HG03135 (cell line): ENCODE results near the gene TBC1D28.
A peak's percentile ranks its signal among the peaks of the same experiment; 100 is the strongest.
"Not testable (repeated sequence)": the region's sequence is repeated elsewhere in the genome, so short reads cannot be mapped to it uniquely, and the experiment has no call there.

Source experiments
- ATAC-seq: cut with Tn5 transposase; IDR thresholded peaks from one replicate; pipeline ENCODE4 v1.9.1; 2021; ENCODE audit warnings: mild to moderate bottlenecking, moderate library complexity; ENCODE audit not compliant: unreplicated experiment

The TBC1D28 gene

DNA sequence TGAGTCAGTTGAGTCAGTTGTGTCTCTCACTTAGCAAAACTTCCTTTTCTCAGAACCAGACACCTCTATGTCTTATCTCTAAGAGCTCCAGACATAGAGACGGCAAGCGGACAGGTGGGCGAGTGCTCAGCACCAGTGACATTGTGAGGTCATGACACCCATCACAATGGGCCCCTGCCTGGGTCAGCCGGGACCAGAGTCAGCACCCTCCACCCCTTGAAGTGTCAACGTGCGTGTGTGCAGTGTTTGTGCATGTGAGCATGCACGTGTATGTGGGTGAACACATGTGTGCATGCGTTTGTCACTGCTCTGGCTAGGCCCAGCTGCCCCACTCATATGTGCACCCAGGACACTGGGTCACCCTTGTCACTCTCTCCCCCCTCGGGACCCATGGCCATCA lies at the start of gene TBC1D28:
Gene TBC1D28, minus strand, starts transcription at position 101 of the 400 bp plus-strand sequence. CDS start 3,039 bp downstream, outside the sequence.
- not testable (repeated sequence) for ATAC-seq

DNA sequence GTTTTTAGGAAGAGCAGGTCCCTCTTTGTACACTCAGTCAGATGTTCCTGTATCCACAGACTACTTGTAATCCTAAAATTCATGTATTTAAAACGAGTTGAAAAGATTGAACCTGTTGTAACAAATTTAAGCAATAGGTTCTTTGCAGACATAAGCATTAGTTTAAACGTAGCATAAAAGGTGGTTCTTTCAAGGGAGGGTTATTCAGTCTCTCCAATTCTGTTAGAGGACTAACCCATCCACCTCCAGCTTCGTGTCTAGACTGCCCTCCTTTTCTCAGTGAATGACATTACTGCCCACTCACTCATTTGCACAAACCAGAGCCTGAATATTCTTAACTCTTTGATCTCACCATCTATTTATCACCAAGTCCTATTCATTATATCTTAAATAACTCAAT lies 38.5 kb upstream of the TBC1D28 start:
- not testable (repeated sequence) for ATAC-seq

DNA sequence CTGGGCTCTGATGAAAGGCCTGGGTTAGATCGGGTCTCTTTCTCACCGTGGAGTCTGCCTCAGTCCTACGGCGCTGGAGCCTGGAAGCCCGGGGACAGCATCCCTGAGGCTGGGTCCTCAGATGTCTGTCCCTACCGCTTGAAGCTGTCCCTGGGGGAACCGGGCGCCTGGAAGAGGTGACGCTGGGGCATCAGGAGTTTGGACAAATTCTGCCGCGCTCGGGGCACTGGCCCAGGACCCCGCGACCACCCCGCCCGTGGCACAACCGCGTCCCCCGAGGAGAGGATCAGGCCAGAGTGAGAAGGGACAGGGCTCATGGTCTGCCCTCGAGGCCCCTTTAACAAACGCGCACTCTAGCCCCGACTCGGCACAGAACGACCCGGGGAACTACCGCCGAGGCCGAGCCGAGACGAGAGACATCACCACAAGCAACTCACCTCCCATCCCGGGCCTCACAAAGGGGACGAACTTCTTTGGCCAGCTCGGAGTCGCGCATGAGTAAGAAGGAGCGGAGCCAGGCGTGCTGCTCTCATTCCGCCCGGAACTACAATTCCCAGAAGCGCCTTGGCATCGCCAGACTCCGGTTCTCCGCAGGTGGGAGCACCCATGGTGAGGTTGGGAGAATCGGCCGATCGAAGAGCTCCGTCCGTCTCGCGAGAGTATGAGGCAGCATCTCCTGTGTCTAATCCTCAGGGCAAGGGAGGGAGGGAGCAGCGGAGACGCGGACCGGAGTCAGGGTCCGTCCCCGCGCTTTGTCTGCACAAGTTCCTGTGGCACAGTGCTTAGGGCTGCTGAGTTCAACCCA lies 37.8 kb upstream of the TBC1D28 start, which contains the start of gene FOXO3B:
Gene FOXO3B, minus strand, starts transcription at position 548 of the 805 bp plus-strand sequence. CDS start 663 bp downstream, outside the sequence.
- peak; percentile 80 for ATAC-seq

DNA sequence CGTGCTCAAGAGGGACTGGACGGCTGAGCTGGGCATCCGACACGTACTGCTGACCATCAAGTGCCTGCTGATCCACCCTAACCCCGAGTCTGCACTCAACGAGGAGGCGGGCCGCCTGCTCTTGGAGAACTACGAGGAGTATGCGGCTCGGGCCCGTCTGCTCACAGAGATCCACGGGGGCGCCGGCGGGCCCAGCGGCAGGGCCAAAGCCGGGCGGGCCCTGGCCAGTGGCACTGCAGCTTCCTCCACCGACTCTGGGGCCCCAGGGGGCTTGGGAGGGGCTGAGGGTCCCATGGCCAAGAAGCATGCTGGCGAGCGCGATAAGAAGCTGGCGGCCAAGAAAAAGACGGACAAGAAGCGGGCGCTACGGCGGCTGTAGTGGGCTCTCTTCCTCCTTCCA lies 33.2 kb upstream of the TBC1D28 start:
- ATAC-seq: not testable (repeated sequence)

DNA sequence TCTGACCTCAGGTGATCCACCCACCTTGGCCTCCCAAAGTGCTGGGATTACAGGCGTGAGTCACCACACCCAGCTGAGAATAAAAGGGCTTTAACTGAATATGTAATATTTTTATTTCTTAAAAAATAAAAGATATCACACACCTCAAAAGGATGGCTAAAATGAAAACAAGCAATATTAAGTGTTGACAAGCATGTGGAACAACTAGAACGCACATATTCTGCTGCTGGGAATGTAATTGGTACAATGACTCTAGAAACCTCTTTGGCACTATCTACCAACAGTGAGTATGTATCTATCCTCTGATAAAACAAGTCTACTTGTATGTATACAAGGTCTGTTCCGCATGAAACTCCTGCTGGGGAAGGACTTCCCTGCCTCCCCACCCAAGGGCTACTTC lies 32.7 kb upstream of the TBC1D28 start:
- ATAC-seq: not testable (repeated sequence)

DNA sequence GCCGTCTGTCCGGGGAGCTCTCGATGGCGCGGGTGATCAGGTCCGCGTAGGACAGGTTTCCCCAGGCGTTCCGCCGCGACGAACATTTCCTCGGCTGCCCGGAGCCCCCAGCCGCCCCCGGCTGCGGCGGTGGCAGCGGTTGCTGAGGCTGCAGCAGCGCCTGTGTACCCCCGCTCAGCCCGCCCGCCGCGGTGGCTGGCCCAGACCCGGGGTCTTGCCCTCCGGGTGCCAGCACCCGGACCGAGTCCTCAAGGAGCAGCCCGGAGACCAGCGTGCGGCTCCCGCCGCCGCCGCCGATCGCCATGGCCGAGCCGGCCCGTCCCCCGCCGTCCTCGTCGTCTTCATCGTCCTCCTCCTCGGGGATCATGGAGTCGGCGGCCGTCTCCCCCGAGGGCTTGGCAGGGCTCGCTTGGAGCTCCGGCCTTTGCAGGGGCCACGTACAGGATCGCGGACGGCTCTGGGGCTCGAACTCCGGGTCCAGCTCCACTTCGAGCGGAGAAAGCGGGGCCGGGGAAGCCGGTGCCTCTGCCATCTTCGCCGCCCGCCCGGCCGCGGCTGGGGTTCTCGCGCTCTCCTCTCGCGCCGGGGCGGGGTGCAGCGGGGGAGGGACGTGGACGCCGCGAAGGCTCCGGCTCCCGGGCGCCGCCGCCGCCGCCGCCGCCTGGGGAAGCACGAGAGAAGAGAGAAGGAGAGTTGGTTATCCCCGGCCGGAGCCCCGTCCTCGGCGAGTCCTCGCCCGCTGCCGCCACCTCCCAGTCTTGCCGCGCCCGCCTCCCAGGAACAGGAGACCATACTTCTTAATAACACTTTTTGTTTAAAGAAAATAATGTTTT lies 28.4 kb upstream of the TBC1D28 start:
- ATAC-seq: not testable (repeated sequence)

DNA sequence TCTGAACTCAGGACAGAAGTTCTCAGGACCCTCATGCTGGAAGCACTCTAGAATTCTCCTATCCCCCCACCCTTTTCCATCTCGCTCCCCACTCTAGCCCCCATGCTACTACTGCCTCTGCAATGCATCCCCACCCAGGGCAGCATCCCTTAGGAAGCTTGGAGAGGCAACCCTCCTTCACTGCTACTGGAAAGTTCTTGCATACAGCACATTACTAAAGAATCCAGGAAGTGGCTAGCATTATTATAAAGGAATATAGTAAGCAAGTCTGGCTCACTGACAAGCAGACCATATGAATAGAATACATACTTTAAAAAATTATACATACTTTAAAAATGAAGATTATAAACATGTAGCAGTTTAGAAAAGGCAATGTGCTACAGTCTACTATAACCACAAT lies 24.4 kb upstream of the TBC1D28 start:
- ATAC-seq: not testable (repeated sequence)

DNA sequence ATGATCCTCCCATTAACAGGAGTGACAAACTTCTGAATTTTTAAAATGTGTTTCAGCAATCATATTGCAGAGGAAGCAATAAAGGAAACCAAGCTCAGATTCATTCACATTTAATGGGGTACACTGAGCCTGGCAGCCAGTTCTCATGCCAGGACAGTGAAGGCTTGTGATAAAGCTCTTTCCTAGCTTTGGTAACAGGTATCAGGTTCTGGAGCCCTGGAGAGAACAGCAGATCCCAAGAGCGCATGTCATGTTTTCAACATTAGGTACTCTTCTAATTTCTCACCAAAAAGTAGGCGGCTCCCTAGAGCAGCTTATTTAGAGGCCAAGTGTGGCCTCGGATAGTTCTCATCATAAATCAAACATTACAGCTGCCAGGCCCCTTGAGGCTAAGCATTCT lies 23.3 kb upstream of the TBC1D28 start:
- not testable (repeated sequence) for ATAC-seq

DNA sequence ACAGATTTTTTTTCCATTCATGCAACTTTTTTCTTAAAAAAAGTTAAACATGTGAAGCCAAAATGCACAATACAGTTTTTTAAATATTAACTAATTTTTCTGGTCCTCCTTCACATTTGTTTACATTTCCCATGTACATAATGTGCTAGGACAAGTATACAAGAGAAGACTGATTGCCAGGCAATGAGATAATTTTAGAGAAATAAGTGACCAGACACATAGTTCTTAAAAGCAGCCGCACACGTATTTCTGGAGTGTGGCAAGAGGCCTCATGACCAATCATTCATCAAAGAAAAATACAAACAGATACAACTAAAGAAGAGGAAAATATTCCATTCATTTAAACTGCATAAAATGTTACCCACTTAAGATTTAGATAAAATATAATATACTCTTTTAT lies 22.1 kb upstream of the TBC1D28 start:
- ATAC-seq: not testable (repeated sequence)

DNA sequence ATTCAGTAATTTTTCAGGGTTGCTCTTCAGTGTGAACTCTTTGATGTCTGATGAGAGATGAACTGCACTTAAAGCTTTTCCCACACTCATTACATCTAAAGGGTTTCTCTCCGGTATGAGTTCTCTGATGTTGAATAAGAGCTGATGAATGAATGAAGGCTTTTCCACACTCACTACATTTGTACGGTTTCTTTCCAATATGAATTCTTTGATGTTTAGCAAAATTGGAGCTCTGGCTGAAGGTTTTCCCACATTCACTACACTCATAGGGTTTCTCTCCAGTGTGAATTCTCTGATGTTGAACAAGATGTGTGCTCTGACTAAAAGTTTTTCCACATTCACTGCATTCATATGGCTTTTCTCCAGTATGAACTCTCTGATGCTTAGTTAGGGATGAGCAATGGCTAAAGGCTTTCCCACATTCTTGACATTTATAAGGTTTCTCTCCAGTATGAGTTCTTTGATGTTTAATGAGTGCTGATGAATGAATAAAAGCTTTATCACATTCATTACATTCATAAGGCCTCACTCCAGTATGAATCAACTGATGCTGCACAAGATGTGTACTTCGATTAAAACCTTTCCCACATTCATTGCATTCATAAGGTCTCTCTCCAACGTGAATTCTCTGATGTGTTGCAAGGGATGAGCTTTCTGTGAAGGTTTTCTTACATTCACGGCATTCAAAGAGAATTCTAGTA lies 17.9 kb upstream of the TBC1D28 start:
- ATAC-seq: not testable (repeated sequence)

DNA sequence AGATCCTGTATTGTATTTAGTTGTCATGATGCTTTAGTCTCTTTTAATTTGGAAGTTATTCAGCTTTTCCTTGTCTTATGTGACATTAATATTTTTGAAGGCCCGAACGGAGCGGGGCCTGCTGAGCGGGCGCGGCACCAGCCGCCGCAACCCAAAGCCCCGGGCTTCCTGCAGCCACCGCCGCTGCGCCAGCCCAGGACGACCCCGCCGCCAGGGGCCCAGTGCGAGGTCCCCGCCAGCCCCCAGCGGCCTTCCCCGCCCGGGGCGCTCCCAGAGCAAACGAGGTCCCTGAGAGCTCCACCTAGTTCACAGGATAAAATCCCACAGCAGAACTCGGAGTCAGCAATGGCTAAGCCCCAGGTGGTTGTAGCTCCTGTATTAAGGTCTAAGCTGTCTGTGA lies 5.9 kb upstream of the TBC1D28 start:
- ATAC-seq: not testable (repeated sequence)

DNA sequence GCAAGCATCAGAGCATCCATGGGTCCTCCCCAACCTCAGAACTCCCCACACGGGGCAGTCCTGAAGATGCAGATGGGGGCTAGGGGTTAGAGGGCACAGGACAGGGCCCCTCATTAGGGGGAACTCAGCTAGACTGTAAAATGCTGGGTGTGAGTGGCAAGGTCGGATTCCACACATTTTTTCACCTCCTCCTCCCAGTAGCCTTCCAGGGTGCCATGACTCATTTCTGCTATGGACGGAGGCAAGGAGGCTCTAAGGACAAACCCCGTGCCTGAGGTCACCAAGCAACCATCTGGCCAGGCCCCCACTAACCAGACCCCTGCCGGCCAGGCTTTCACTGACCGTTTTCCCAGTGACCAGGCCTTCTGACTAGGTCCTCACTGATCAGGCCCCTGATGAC lies 1.1 kb downstream of the TBC1D28 start:
- not testable (repeated sequence) for ATAC-seq

DNA sequence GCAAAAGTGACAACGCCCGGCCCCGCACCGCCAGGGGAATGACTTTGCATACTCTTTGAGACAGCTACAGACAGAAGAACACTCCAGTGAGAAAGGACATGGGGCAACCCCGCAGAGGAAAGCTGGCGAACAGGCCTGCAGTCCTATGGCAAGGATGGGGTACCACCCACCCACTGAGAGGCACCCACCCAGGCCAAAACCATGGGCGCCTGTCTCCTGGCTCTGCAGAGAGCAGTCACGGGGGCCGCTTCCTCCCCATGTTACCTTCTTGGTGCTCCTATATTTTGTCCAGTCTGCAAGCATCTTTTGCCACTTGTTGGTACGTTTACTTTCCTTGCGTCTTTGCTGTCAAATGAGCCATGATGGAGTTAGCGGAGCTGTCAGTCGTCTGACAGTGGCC lies 5.8 kb downstream of the TBC1D28 start:
- not testable (repeated sequence) for ATAC-seq

DNA sequence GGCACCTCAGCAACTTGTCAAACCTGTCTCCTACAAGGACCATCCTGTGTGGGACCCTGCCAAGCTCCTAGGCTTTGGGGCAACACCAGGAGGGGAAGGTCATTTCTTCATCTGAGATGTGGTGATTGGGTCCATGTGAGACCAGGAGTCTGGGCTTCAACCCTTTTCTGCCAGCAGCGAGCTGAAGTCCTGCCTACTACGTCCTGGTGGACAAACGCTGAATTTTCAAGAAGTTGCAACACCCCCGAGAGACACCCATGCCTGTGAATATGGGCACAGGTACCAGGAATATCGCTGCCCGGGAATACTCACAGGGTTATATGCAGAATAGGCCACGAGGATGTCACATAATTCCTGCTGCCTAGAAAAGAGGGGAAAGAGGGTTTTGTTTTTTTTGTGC lies 8.0 kb downstream of the TBC1D28 start:
- ATAC-seq: not testable (repeated sequence)

DNA sequence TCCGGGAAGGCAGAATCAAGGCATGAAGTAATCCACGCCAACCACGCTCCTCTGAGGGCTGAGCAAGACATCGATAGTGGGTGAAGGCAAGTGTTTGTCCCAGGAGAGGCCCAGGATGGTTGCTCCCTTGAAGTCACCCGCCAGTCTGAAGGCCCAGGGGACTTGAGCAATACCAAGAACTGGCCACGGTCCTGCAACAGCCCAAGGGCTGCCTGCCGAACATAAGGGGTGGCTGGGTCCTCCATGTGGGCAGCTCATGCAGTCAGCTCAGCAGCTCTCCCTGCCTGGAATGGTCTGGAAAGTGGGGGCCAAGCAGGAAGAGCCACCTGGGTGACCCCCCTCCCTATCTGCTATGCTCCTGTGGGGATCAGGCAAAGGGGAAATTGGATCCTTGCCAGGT lies 8.4 kb downstream of the TBC1D28 start:
- ATAC-seq: not testable (repeated sequence)

DNA sequence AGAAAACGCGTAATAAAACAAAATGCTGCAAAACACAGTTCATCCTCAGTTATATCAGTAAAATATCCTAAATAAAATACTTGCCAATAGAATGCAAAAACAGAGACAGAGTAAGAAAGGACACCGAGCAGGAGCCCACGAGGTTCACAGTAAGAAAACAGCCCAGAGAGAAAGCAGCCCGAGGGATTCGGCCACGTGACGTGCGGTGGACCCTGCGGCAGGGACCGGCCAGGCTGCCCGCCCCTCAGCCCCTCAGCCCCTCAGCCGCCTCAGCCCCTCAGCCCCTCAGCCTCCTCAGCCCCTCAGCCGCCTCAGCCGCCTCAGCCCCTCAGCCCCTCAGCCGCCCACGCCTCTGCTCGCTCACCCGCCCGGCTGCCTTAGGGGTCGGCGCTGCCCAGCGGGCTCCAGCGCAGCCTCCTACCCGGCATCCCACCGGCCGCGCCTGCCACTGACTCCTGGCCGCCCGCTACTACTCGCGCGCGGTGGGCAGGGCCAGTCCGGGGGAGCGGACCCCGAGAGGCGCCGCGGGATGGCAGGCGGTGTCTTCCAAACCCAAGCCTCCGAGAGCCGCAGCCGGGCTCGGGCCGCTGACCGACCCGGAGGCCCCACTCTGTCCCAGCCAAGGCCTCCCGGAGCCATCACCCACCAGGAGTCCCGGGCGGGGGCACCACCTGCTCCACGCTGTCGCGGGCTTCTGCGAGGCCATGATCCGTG lies 9.5 kb downstream of the TBC1D28 start:
- ATAC-seq: not testable (repeated sequence)

DNA sequence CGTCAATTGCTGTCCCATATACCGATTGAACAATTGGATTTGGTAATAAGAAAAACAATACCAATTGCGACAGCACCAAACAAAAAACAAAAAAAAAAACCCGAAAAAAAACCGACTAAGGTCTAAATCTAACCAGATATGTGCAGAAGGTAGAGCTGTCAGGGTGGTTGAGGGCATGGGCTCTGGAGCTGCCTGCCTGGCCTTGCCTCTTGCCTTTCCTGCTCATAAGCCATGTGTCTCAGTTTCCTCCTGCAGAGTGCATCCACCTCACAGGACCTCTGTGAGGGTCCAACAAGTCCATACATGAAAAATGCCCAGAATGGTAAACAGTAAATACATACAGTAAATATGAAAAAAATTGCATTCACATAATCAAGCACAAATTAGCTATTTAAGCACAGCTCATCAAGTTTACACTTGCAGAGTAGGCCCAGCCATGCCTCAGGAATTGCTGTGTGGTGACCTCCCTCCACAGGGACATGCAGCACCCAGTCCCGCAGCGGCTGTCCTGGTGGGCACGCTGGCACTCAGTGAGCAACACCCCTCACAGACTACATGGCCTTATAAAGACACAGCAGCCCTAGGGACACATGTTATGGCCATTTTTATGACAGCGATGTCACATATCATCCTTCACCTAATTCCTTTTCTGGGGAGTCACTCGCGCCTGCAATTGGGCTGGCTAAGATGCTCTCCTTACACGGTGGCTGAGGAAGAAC lies 17.9 kb downstream of the TBC1D28 start:
- no peak for ATAC-seq

DNA sequence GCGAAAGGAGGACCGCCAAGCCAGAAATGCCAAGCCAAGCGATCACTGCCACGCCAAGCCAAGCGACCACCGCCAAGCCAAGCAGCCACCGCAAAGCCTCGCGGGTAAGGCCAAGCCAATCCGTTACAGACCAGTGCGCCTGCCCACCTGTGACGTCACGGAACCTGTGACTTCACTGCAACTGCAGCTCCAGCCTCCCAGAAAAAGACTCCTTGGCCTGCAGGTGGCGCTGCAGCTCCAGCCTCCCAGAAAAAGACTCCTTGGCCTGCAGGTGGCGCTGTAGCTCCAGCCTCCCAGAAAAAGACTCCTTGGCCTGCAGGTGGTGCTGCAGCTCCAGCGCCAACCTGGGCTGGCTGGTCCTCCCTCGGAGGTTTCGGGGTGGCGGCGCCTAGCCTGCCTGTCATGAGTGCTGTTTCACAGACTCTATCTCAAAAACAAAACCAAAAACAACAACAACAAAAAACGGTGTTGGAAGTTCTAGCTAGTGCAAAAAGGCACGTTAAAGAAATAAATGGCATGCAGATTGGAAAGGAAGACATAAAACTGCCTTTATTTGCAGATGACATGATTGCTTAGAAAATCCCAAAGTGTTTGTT lies 18.6 kb downstream of the TBC1D28 start:
- ATAC-seq: peak; percentile 67

DNA sequence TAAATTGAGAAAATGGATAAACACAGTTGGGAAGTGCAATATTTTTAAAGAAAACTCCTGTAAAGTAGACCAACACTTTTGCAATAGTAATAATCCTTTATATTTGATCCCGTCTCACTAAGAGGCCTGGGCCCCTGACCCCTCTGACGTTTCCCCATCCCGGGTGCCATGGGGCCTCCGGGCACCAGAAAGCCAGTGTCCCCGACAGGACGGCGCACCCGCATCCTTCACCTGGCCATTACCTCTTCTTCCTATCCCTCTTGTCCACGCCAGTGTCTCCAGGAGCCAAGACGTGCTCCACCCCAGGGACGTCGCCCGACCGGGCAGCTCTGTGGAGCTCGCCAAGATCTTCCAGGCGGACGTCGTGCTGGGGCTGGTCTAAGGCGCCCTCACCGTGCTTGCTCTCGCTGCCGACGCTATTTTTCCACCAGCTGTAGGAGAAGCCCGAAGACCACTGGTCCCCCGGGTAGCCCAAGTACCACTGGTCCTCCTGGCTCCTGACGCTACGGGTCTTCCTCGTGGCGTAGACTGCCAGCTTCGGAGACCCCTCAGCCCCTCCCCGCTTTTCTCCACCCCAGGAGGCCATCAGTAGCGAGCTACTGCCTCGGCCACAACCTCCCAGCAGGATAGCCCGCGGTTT lies 19.2 kb downstream of the TBC1D28 start:
- peak; percentile 15 for ATAC-seq
